RWPE1 (cell line): Measurements from ENCODE around the gene SLC38A8.

Experiments used
- CTCF ChIA-PET: fragments of 350-600 bp; sonication (Branson Sonifier 250); formaldehyde crosslinking; extraction: SDS; loops from one replicate; lab custom pipeline; 2021; lab: Yijun Ruan, JAX
- POLR2A ChIA-PET: fragments of 400-600 bp; formaldehyde crosslinking; extraction: SDS; loops from one replicate; lab custom pipeline; 2020; ENCODE audit warnings: antibody characterized with exemption; ENCODE audit not compliant: low non-redundant PET; lab: Yijun Ruan, JAX
- DNase-seq: peaks from one replicate; pipeline ENCODE4 v3.0.0; 2012; ENCODE audit warnings: low spot score
- H3K27ac ChIP-seq: fragments of 450-650 bp; 2 replicates; pipeline ENCODE4 v1.5.1; 2017
- CTCF ChIP-seq: fragments of 450-650 bp; conservative IDR thresholded peaks from 2 replicates; pipeline ENCODE4 v1.5.1; 2017; ENCODE audit warnings: low read depth, mild to moderate bottlenecking

SLC38A8 gene

GRCh38 chr16:84040226-84040822 is 2.3 kb downstream of the SLC38A8 start:
- no peak for TF ChIP-seq CTCF
- DNase-seq, result no peak
- H3K27ac ChIP-seq, result no peak overlapping the region; the same call in 1 of the 2 replicates
- CTCF ChIA-PET, result interaction anchor here (1.3 kb wide), 1 partner anchor 25 kb away, joined by 4 read pairs; no protein-coding TSS in a partner anchor
- POLR2A ChIA-PET, result no interaction called here

GRCh38 chr16:84039696-84040095 is 2.9 kb downstream of the SLC38A8 start:
- DNase-seq, result no peak
- H3K27ac ChIP-seq, result no peak overlapping the region
- no peak for TF ChIP-seq CTCF
- POLR2A ChIA-PET, result no interaction called here
- CTCF ChIA-PET, result no interaction called here

- CTCF ChIA-PET, result no interaction called here
These were observed 4.1 kb downstream of the SLC38A8 start for GRCh38 chr16:84038469-84038868.

GRCh38 chr16:84036982-84037425 is 5.6 kb downstream of the SLC38A8 start:
- POLR2A ChIA-PET, result no interaction called here
- no peak for TF ChIP-seq CTCF
- H3K27ac ChIP-seq, result no peak overlapping the region
- CTCF ChIA-PET, result interaction anchor here (0.6 kb wide), 1 partner anchor 1486 kb away, joined by 4 read pairs; no protein-coding TSS in a partner anchor
- DNase-seq, result no peak

More at GRCh38 chr16:84038469-84038868, 4.1 kb downstream of the SLC38A8 start:
- POLR2A ChIA-PET, result no interaction called here
- no peak for TF ChIP-seq CTCF
- no peak overlapping the region for H3K27ac ChIP-seq
- no peak for DNase-seq

- H3K27ac ChIP-seq, result no peak overlapping the region
- ChIA-PET CTCF (interaction anchor here (0.6 kb wide), 1 partner anchor 29 kb away, joined by 4 read pairs; no protein-coding TSS in a partner anchor), POLR2A (no interaction called here)
- no peak for DNase-seq
- no peak for TF ChIP-seq CTCF
These were observed 6.5 kb downstream of the SLC38A8 start for GRCh38 chr16:84036131-84036530.

- DNase-seq, result no peak
- H3K27ac ChIP-seq, result no peak overlapping the region
- ChIA-PET CTCF (interaction anchor here (0.6 kb wide), 1 partner anchor 31 kb away, joined by 3 read pairs; no protein-coding TSS in a partner anchor), POLR2A (no interaction called here)
- no peak for TF ChIP-seq CTCF
These were observed 8.1 kb downstream of the SLC38A8 start for GRCh38 chr16:84034516-84034915.
